ENCODE data around the gene RPS27A.
"Not testable (repeated sequence)": the region's sequence is repeated elsewhere in the genome, so short reads cannot be mapped to it uniquely, and the experiment has no call there.

RPS27A gene

DNA sequence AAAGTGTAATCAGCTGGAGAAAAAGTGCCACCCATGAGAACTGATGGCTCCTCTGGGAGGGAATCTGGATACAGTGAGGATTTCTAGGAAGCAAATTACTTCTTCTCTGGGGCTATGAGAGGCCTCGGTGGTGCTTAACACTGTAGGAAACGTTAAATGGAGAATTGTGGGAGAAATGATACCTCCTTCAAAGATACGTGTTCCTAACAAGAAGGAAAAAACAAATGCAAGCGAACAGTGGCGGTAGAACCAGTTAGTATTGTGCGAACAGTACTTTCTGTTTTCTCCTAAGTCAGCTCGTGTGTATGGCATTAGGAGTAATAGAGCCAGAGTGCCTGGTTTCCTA, 37.1 kb downstream of the RPS27A start:
- Histone ChIP-seq H3K4me3 (ENCODE audit: low read depth in 1 of 5, low read length in 5 of 5) (peak overlapping the region; percentile 76 to 97 (median 90)), H3K4me1 (ENCODE audit: control insufficient read depth in 5 of 5, insufficient read depth in 5 of 5, low read length in 5 of 5) (peaks cover 3 to 15% (median 14%) of the 10 kb centered on the region in 5 donors), H3K9ac (ENCODE audit: low read length in 5 of 5) (peak overlapping the region; percentile 55 to 97 (median 76)), H3K27ac (ENCODE audit: low read depth, low read length) (peak overlapping the region; percentile 91), H3K36me3 (ENCODE audit: control insufficient read depth in 5 of 5, insufficient read depth in 5 of 5, low read length in 5 of 5) (peaks cover 4 to 11% (median 6%) of the 10 kb centered on the region in 5 donors), H3K9me3 (ENCODE audit: control insufficient read depth in 5 of 5, low read length in 5 of 5) (no peaks in the 10 kb centered on the region), H3K27me3 (ENCODE audit: control insufficient read depth in 5 of 5, insufficient read depth in 4 of 5, low read length in 5 of 5) (no peaks in the 10 kb centered on the region)

DNA sequence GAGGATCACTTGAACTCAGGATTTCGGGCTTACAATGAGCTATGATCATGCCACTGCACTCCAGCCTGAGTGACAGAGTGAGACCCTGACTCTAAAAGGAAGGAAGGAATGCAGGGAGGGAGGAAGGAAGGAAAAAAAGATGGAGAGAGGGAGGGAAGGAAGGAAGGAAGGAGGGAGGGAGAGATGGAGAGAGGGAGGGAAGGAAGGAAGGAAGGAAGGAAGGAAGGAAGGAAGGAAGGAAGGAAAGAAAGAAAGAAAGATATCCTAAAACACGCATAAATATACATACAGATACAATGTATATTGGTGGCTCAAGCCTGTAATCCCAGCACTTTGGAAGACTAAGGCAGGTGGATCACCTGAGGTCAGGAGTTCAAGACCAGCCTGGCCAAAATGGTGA, 41.9 kb downstream of the RPS27A start:
- H3K36me3 ChIP-seq (ENCODE audit: control insufficient read depth in 5 of 5, insufficient read depth in 5 of 5, low read length in 5 of 5); H3K4me3 ChIP-seq (ENCODE audit: low read depth in 1 of 5, low read length in 5 of 5); H3K27ac ChIP-seq (ENCODE audit: low read depth, low read length); H3K4me1 ChIP-seq (ENCODE audit: control insufficient read depth in 5 of 5, insufficient read depth in 5 of 5, low read length in 5 of 5); H3K9ac ChIP-seq (ENCODE audit: low read length in 5 of 5); H3K9me3 ChIP-seq (ENCODE audit: control insufficient read depth in 5 of 5, low read length in 5 of 5); H3K27me3 ChIP-seq (ENCODE audit: control insufficient read depth in 5 of 5, insufficient read depth in 4 of 5, low read length in 5 of 5): not testable (repeated sequence)

DNA sequence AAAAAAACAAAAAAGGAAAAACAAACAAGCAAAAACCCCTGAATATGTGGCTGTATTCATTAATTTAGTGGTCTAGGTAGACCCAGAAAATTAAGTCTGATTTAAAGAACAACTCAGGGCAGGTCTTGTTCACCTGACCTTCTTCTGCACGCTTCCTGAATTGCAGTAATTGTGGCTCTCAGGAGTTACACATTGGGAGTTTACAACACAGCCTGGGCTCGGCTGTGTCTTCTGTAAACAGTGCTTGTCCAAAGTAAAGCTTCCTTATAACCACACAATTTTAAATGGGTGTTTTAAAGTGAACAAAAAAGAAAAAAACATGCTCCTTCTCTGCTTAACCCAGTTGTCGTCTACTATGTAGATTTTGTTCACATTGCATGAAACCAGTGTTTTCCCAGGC, 44.8 kb downstream of the RPS27A start:
- H3K27ac ChIP-seq (ENCODE audit: low read depth, low read length): no peak overlapping the region

DNA sequence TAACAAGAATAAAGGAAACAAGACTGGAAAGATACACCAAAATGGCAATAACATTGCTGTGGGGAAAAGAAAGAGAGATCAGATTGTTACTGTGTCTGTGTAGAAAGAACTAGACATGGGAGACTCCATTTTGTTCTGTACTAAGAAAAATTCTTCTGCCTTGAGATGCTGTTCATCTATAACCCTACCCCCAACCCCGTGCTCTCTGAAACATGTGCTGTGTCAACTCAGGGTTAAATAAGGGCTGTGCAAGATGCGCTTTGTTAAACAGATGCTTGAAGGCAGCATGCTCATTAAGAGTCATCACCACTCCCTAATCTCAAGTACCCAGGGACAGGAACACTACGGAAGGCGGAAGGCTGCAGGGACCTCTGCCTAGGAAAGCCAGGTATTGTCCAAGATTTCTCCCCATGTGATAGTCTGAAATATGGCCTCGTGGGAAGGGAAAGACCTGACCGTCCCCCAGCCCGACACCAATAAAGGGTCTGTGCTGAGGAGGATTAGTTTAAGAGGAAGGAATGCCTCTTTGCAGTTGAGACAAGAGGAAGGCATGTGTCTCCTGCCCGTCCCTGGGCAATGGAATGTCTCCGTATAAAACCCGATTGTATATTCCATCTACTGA, 46.8 kb downstream of the RPS27A start:
- not testable (repeated sequence) for H3K27me3 ChIP-seq (ENCODE audit: control insufficient read depth in 5 of 5, insufficient read depth in 4 of 5, low read length in 5 of 5); H3K4me3 ChIP-seq (ENCODE audit: low read depth in 1 of 5, low read length in 5 of 5); H3K36me3 ChIP-seq (ENCODE audit: control insufficient read depth in 5 of 5, insufficient read depth in 5 of 5, low read length in 5 of 5); H3K9ac ChIP-seq (ENCODE audit: low read length in 5 of 5); H3K27ac ChIP-seq (ENCODE audit: low read depth, low read length); H3K9me3 ChIP-seq (ENCODE audit: control insufficient read depth in 5 of 5, low read length in 5 of 5)
- peaks cover 0 to 19% (median 16%) of the 10 kb centered on the region in 5 donors for H3K4me1 ChIP-seq (ENCODE audit: control insufficient read depth in 5 of 5, insufficient read depth in 5 of 5, low read length in 5 of 5)

More for the DNA sequence above, 44.8 kb downstream of the RPS27A start:
- Histone ChIP-seq H3K9ac (ENCODE audit: low read length in 5 of 5) (no peak overlapping the region), H3K4me1 (ENCODE audit: control insufficient read depth in 5 of 5, insufficient read depth in 5 of 5, low read length in 5 of 5) (peaks cover 0 to 4% (median 0%) of the 10 kb centered on the region in 5 donors), H3K9me3 (ENCODE audit: control insufficient read depth in 5 of 5, low read length in 5 of 5) (no peaks in the 10 kb centered on the region), H3K27me3 (ENCODE audit: control insufficient read depth in 5 of 5, insufficient read depth in 4 of 5, low read length in 5 of 5) (no peaks in the 10 kb centered on the region), H3K36me3 (ENCODE audit: control insufficient read depth in 5 of 5, insufficient read depth in 5 of 5, low read length in 5 of 5) (no peaks in the 10 kb centered on the region), H3K4me3 (ENCODE audit: low read depth in 1 of 5, low read length in 5 of 5) (no peak overlapping the region)

DNA sequence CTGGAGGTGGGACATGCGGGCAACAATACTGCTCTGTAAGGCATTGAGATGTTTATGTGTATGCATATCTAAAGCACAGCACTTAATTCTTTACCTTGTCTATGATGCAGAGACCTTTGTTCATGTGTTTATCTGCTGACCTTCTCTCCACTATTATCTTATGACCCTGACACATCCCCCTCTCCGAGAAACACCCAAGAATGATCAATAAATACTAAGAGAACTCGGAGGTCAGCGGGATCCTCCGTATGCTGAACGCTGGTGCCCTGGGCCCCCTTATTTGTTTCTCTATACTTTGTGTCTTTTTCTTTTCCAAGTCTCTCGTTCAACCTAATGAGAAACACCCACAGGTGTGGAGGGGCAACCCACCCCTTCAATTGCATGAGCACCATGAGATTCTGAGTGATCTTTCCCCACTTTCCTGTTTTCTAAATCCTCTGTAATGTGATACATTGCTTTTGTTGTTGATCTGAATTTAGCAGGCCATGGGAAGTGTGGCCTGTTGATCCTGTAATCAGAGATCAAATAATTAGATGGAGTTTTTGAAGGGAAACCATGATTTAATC, 47.5 kb downstream of the RPS27A start:
- not testable (repeated sequence) for H3K4me3 ChIP-seq (ENCODE audit: low read depth in 1 of 5, low read length in 5 of 5); H3K27ac ChIP-seq (ENCODE audit: low read depth, low read length); H3K9me3 ChIP-seq (ENCODE audit: control insufficient read depth in 5 of 5, low read length in 5 of 5)

DNA sequence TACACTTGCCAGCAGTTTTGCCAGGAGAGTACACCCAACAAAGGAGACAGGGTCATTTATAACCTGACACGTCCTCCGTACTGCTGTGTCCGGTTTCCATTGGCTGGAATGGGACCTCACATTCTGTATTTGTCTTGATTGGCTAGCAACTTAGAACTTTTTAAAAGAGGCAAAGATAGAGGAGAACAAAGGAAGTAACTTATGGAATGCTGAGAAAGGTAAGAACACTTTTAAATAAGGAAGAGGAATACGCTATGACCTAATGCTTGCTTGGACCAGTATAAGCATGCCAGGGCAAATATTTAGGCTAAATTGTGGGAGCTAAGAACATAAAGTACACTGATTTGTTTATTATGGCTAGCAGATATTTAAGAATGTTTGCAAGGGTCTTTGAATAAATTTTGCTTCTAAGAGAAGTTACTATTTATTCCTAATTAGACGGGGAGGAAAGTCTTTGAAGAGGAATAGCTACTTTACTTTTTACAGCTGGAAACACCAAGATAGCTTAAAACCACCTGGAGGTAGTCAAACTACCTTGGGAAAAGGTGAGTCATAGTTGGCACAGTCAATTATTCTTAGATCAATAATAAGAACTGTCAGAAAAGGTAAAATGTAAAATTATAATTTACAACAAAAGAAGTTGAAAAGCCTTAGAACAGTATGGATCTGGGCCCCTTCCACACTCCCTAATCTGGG, 48.5 kb downstream of the RPS27A start:
- H3K4me1 ChIP-seq (ENCODE audit: control insufficient read depth in 5 of 5, insufficient read depth in 5 of 5, low read length in 5 of 5): peaks cover 0 to 19% (median 16%) of the 10 kb centered on the region in 5 donors
- not testable (repeated sequence) for H3K4me3 ChIP-seq (ENCODE audit: low read depth in 1 of 5, low read length in 5 of 5); H3K27ac ChIP-seq (ENCODE audit: low read depth, low read length)

More for the DNA sequence above, 47.5 kb downstream of the RPS27A start:
- H3K9ac ChIP-seq (ENCODE audit: low read length in 5 of 5); H3K27me3 ChIP-seq (ENCODE audit: control insufficient read depth in 5 of 5, insufficient read depth in 4 of 5, low read length in 5 of 5); H3K36me3 ChIP-seq (ENCODE audit: control insufficient read depth in 5 of 5, insufficient read depth in 5 of 5, low read length in 5 of 5): not testable (repeated sequence)
- peaks cover 0 to 19% (median 16%) of the 10 kb centered on the region in 5 donors for H3K4me1 ChIP-seq (ENCODE audit: control insufficient read depth in 5 of 5, insufficient read depth in 5 of 5, low read length in 5 of 5)

DNA sequence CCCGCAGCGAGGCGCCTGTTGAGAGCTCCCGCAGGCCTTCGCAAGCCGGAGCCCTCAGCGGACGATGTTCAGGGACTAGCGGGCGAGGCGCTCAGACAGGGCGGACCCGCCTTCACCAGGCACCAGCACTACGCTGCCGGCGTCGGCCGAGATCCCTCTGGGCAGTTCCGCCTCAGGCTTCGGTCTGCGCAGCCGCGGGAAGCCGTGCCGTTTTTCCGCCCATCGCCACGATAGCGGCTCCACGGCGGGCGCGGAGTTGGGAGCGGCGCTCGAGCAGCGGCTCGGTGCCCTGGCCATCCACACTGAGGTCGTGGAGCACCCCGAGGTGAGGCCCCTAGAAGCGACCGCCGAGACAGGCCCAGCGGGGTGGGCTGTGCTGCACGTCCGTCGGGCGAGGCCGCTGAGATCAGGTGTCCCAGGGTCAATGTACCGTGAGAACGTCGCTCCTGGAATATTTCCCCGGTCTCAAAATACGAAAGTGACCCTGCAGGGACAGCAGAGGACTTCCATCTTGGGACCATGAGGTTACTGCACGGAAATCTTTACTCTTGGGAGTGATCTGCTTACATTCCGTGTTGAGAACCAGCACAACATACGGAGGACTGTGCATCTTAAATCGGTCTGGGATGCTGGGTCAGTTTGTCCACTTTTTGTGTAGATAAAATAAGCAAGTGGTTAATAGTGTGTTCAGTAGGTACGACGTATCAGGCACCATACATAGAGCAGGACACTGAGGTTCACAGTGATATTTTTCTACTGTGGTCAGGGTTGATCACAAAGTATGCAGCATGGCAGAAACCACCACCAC, 49.8 kb downstream of the RPS27A start:
- H3K9me3 ChIP-seq (ENCODE audit: control insufficient read depth in 5 of 5, low read length in 5 of 5): no peaks in the 10 kb centered on the region
- H3K4me3 ChIP-seq (ENCODE audit: low read depth in 1 of 5, low read length in 5 of 5): peak overlapping the region; percentile 85 to 97 (median 92)
- H3K27ac ChIP-seq (ENCODE audit: low read depth, low read length): peak overlapping the region; percentile 82
- H3K4me1 ChIP-seq (ENCODE audit: control insufficient read depth in 5 of 5, insufficient read depth in 5 of 5, low read length in 5 of 5): peaks cover 0 to 19% (median 16%) of the 10 kb centered on the region in 5 donors
- no peaks in the 10 kb centered on the region for H3K27me3 ChIP-seq (ENCODE audit: control insufficient read depth in 5 of 5, insufficient read depth in 4 of 5, low read length in 5 of 5)
- peaks cover 0 to 5% (median 0%) of the 10 kb centered on the region in 5 donors for H3K36me3 ChIP-seq (ENCODE audit: control insufficient read depth in 5 of 5, insufficient read depth in 5 of 5, low read length in 5 of 5)
- peak overlapping the region; percentile 82 to 97 (median 94) for H3K9ac ChIP-seq (ENCODE audit: low read length in 5 of 5)

More for the DNA sequence above, 48.5 kb downstream of the RPS27A start:
- H3K9ac ChIP-seq (ENCODE audit: low read length in 5 of 5); H3K9me3 ChIP-seq (ENCODE audit: control insufficient read depth in 5 of 5, low read length in 5 of 5); H3K27me3 ChIP-seq (ENCODE audit: control insufficient read depth in 5 of 5, insufficient read depth in 4 of 5, low read length in 5 of 5); H3K36me3 ChIP-seq (ENCODE audit: control insufficient read depth in 5 of 5, insufficient read depth in 5 of 5, low read length in 5 of 5): not testable (repeated sequence)

DNA sequence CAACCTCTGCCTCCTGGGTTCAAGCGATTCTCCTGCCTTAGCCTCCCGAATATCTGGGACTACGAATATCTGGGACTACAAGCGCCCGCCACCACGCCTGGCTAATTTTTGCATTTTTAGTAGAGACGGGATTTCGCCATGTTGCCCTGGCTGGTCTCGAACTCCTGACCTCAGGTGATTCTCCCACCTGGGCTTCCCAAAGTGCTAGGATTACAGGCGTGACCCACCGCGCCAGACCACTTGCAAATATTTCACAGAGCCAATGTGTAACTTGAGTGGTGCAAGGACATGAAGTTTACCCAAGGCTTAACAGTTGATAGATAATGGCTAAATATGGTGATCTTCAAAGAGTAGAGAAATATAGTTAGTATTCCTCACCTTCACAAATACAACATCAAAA, 50.6 kb downstream of the RPS27A start:
- no peak overlapping the region for H3K27ac ChIP-seq (ENCODE audit: low read depth, low read length)
- no peaks in the 10 kb centered on the region for H3K27me3 ChIP-seq (ENCODE audit: control insufficient read depth in 5 of 5, insufficient read depth in 4 of 5, low read length in 5 of 5)
- peaks cover 0 to 5% (median 0%) of the 10 kb centered on the region in 5 donors for H3K36me3 ChIP-seq (ENCODE audit: control insufficient read depth in 5 of 5, insufficient read depth in 5 of 5, low read length in 5 of 5)
- H3K9ac ChIP-seq (ENCODE audit: low read length in 5 of 5): peak overlapping the region in 1 of 5 donors; percentile 96
- H3K4me1 ChIP-seq (ENCODE audit: control insufficient read depth in 5 of 5, insufficient read depth in 5 of 5, low read length in 5 of 5): peaks cover 0 to 21% (median 16%) of the 10 kb centered on the region in 5 donors
- no peaks in the 10 kb centered on the region for H3K9me3 ChIP-seq (ENCODE audit: control insufficient read depth in 5 of 5, low read length in 5 of 5)
- peak overlapping the region in 4 of 5 donors; percentile 86 to 97 (median 94) for H3K4me3 ChIP-seq (ENCODE audit: low read depth in 1 of 5, low read length in 5 of 5)
